Measurements from ENCODE around the gene CLDN2.

GRCh38 chrX:106951230-106951629 lies 31.0 kb downstream of the CLDN2 start:
- TF ChIP-seq CTCF (IDR thresholded peaks at IDR 0.05) (no peak), POLR2A (IDR thresholded peaks at IDR 0.05; ENCODE audit: low read depth) (no peak), POLR2AphosphoS5 (IDR thresholded peaks at IDR 0.05) (no peak)
